Loucy (cell line): ENCODE data around the gene C12orf57.

ENCODE experiments used
- H2AFZ ChIP-seq: fragments of 200-600 bp; sonication (generic); 2 replicates; pipeline ENCODE4 v1.6.0; 2016; ENCODE audit warnings: antibody characterized with exemption, mild to moderate bottlenecking, low read length, moderate library complexity
- H3F3A ChIP-seq: fragments of 200-600 bp; 2 replicates; pipeline ENCODE4 v1.6.0; 2016; ENCODE audit warnings: antibody characterized with exemption, low read depth, mild to moderate bottlenecking
- H3K27me3 ChIP-seq: fragments of 200-600 bp; sonication (generic); 2 replicates; pipeline ENCODE4 v1.6.1; 2014; ENCODE audit warnings: low read length, mild to moderate bottlenecking; ENCODE audit not compliant: insufficient read depth, poor library complexity, severe bottlenecking
- H3K36me3 ChIP-seq: fragments of 200-600 bp; sonication (generic); 2 replicates; pipeline ENCODE4 v1.6.1; 2016; ENCODE audit warnings: low read length; ENCODE audit not compliant: insufficient read depth
- H3K4me1 ChIP-seq: fragments of 200-600 bp; sonication (generic); 2 replicates; pipeline ENCODE4 v1.5.1; 2014; ENCODE audit warnings: low read length, mild to moderate bottlenecking; ENCODE audit not compliant: insufficient read depth, poor library complexity, severe bottlenecking
- H3K4me2 ChIP-seq: fragments of 200-600 bp; sonication (generic); 2 replicates; pipeline ENCODE4 v1.6.0; 2014; ENCODE audit warnings: antibody characterized with exemption, low read length, low read depth, mild to moderate bottlenecking; ENCODE audit not compliant: poor library complexity, severe bottlenecking
- H3K4me3 ChIP-seq: fragments of 200-600 bp; sonication (generic); 2 replicates; pipeline ENCODE4 v1.5.1; 2014; ENCODE audit warnings: low read length, mild to moderate bottlenecking, mixed read lengths; ENCODE audit not compliant: poor library complexity, severe bottlenecking
- H3K79me2 ChIP-seq: fragments of 200-600 bp; sonication (generic); 2 replicates; pipeline ENCODE4 v1.6.1; 2014; ENCODE audit warnings: low read length; ENCODE audit not compliant: insufficient read depth
- H3K9ac ChIP-seq: fragments of 200-600 bp; sonication (generic); 2 replicates; pipeline ENCODE4 v1.6.0; 2014; ENCODE audit warnings: mild to moderate bottlenecking, low read depth, low read length, moderate library complexity; ENCODE audit not compliant: poor library complexity, severe bottlenecking
- H3K9me2 ChIP-seq: fragments of 200-600 bp; sonication (generic); replicated peaks from 2 replicates; pipeline ENCODE4 v1.6.1; 2016; ENCODE audit warnings: low read depth, low read length, mixed read lengths
- H3K9me3 ChIP-seq: fragments of 200-600 bp; sonication (generic); 2 replicates; pipeline ENCODE4 v1.6.1; 2014; ENCODE audit warnings: mild to moderate bottlenecking, antibody characterized with exemption, low read length, low read depth; ENCODE audit not compliant: insufficient read depth
- H4K20me1 ChIP-seq: fragments of 200-600 bp; sonication (generic); 2 replicates; pipeline ENCODE4 v1.6.0; 2014; ENCODE audit warnings: antibody characterized with exemption, low read length, mild to moderate bottlenecking; ENCODE audit not compliant: insufficient read depth, poor library complexity, severe bottlenecking
- CTCF ChIP-seq: fragments of 200-600 bp; sonication (generic); conservative IDR thresholded peaks from 2 replicates; pipeline ENCODE4 v1.5.1; 2014; ENCODE audit warnings: mild to moderate bottlenecking, antibody characterized with exemption, low read length
- EZH2phosphoT487 ChIP-seq: fragments of 200-600 bp; IDR thresholded peaks from 2 replicates; pipeline ENCODE4 v1.6.1; 2018; ENCODE audit warnings: antibody characterized with exemption, mild to moderate bottlenecking, moderate library complexity, borderline replicate concordance

C12orf57 gene

GRCh38 chr12:6938353-6939190 lies 5.2 kb upstream of the C12orf57 start:
- Histone ChIP-seq H3K4me3 (peak overlapping the region; percentile 94), H3K9me2 (no peaks in the 10 kb centered on the region), H3K27me3 (no peaks in the 10 kb centered on the region), H3K9me3 (no peaks in the 10 kb centered on the region), H3K4me2 (peak overlapping the region; percentile 84), H4K20me1 (peaks cover 4% of the 10 kb centered on the region), H3F3A (peaks cover 13% of the 10 kb centered on the region; the same call in 1 of the 2 replicates), H3K4me1 (peaks cover 22% of the 10 kb centered on the region), H3K79me2 (peaks cover 27% of the 10 kb centered on the region), H2AFZ (no peak overlapping the region), H3K36me3 (peaks cover 22% of the 10 kb centered on the region; the same call in 1 of the 2 replicates), H3K9ac (peak overlapping the region; percentile 96)
- no peak; the same call in 1 of the 2 replicates for TF ChIP-seq CTCF
- TF ChIP-seq EZH2phosphoT487: no peak

- H3K36me3 ChIP-seq: peaks cover 16% of the 10 kb centered on the region; the same call in 1 of the 2 replicates
- H3F3A ChIP-seq: peaks cover 15% of the 10 kb centered on the region
- H3K79me2 ChIP-seq: peaks cover 22% of the 10 kb centered on the region
- H3K9me3 ChIP-seq: no peaks in the 10 kb centered on the region
- no peaks in the 10 kb centered on the region for H3K27me3 ChIP-seq
- H3K9ac ChIP-seq: no peak overlapping the region
- H3K4me2 ChIP-seq: no peak overlapping the region
- H4K20me1 ChIP-seq: peaks cover 4% of the 10 kb centered on the region
- H2AFZ ChIP-seq: no peak overlapping the region
- peaks cover 22% of the 10 kb centered on the region for H3K4me1 ChIP-seq
- H3K4me3 ChIP-seq: no peak overlapping the region
- no peaks in the 10 kb centered on the region for H3K9me2 ChIP-seq
- TF ChIP-seq EZH2phosphoT487 (no peak), CTCF (no peak)
Observed at GRCh38 chr12:6939191-6939540, 4.7 kb upstream of the C12orf57 start.

- Histone ChIP-seq H4K20me1 (peaks cover 10% of the 10 kb centered on the region), H3K4me2 (no peak overlapping the region), H3K4me1 (peaks cover 39% of the 10 kb centered on the region), H3K9me2 (no peaks in the 10 kb centered on the region), H3K36me3 (no peaks in the 10 kb centered on the region), H2AFZ (no peak overlapping the region), H3K9ac (no peak overlapping the region), H3K27me3 (no peaks in the 10 kb centered on the region), H3K4me3 (no peak overlapping the region), H3K79me2 (peaks cover 29% of the 10 kb centered on the region), H3F3A (peaks cover 12% of the 10 kb centered on the region), H3K9me3 (no peaks in the 10 kb centered on the region)
- TF ChIP-seq CTCF (no peak), EZH2phosphoT487 (no peak)
Observed at GRCh38 chr12:6941267-6941666, 2.6 kb upstream of the C12orf57 start.
